ENCODE results near the gene ZNF490. TPM values are rescaled to one million over a fixed set of nuclear protein-coding genes. Genes with fewer than 3 reads are reported as not detected.

ZNF490 gene
- total RNA-seq, 1 donor: 8.7 TPM

- Histone ChIP-seq H3K36me3 (ENCODE audit: insufficient read depth, low read length) (peaks cover 9% of the 10 kb centered on the region), H3K4me3 (ENCODE audit: insufficient read depth, low read length) (peak within 1 kb of the TSS; percentile 94), H3K4me1 (ENCODE audit: insufficient read depth, low read length) (peaks cover 4% of the 10 kb centered on the region), H3K4me2 (ENCODE audit: insufficient read depth, low read length) (peak within 1 kb of the TSS; percentile 87), H3K27ac (ENCODE audit: low read depth, low read length) (peak within 1 kb of the TSS; percentile 94), H3K27me3 (ENCODE audit: insufficient read depth, low read length) (no peaks in the 10 kb centered on the region), H4K20me1 (ENCODE audit: insufficient read depth, low read length) (no peaks in the 10 kb centered on the region), H3K79me2 (ENCODE audit: insufficient read depth, low read length) (peaks cover 39% of the 10 kb centered on the region), H3K9me3 (ENCODE audit: low read depth, low read length) (no peaks in the 10 kb centered on the region), H2AFZ (ENCODE audit: low read length) (peak within 1 kb of the TSS; percentile 91)
- no peak for TF ChIP-seq CTCF (IDR thresholded peaks at IDR 0.05; ENCODE audit: extremely low read depth, low read depth, low read length)
- peak; percentile 99 for DNase-seq (ENCODE audit: insufficient read length, low spot score, missing footprints)
Measured at GRCh38 chr19:12551060-12551832, 59.4 kb downstream of the ZNF490 start, which contains the start of gene ZNF564. ZNF564 (minus strand) TSS chr19:12551482; CDS start chr19:12551332, 150 bp downstream.

- Histone ChIP-seq H3K4me2 (ENCODE audit: insufficient read depth, low read length) (no peak overlapping the region), H4K20me1 (ENCODE audit: insufficient read depth, low read length) (peaks cover 14% of the 10 kb centered on the region), H3K4me3 (ENCODE audit: insufficient read depth, low read length) (no peak overlapping the region), H2AFZ (ENCODE audit: low read length) (no peak overlapping the region), H3K79me2 (ENCODE audit: insufficient read depth, low read length) (peaks cover 71% of the 10 kb centered on the region), H3K9me3 (ENCODE audit: low read depth, low read length) (peaks cover 2% of the 10 kb centered on the region), H3K27ac (ENCODE audit: low read depth, low read length) (no peak overlapping the region), H3K27me3 (ENCODE audit: insufficient read depth, low read length) (no peaks in the 10 kb centered on the region), H3K36me3 (ENCODE audit: insufficient read depth, low read length) (peaks cover 9% of the 10 kb centered on the region), H3K4me1 (ENCODE audit: insufficient read depth, low read length) (peaks cover 14% of the 10 kb centered on the region)
- TF ChIP-seq CTCF (IDR thresholded peaks at IDR 0.05; ENCODE audit: extremely low read depth, low read depth, low read length): no peak
- no peak for DNase-seq (ENCODE audit: insufficient read length, low spot score, missing footprints)
Measured at GRCh38 chr19:12546903-12547302, 63.7 kb downstream of the ZNF490 start.

GRCh38 chr19:12546068-12546467 lies 64.5 kb downstream of the ZNF490 start:
- no peaks in the 10 kb centered on the region for H3K27me3 ChIP-seq (ENCODE audit: insufficient read depth, low read length)
- H3K4me3 ChIP-seq (ENCODE audit: insufficient read depth, low read length): no peak overlapping the region
- H3K79me2 ChIP-seq (ENCODE audit: insufficient read depth, low read length): peaks cover 76% of the 10 kb centered on the region
- H3K4me1 ChIP-seq (ENCODE audit: insufficient read depth, low read length): peaks cover 12% of the 10 kb centered on the region
- peaks cover 19% of the 10 kb centered on the region for H4K20me1 ChIP-seq (ENCODE audit: insufficient read depth, low read length)
- peaks cover 2% of the 10 kb centered on the region for H3K9me3 ChIP-seq (ENCODE audit: low read depth, low read length)
- H3K36me3 ChIP-seq (ENCODE audit: insufficient read depth, low read length): peaks cover 15% of the 10 kb centered on the region
- H3K4me2 ChIP-seq (ENCODE audit: insufficient read depth, low read length): no peak overlapping the region
- H3K27ac ChIP-seq (ENCODE audit: low read depth, low read length): no peak overlapping the region
- no peak for TF ChIP-seq CTCF (IDR thresholded peaks at IDR 0.05; ENCODE audit: extremely low read depth, low read depth, low read length)
- DNase-seq (ENCODE audit: insufficient read length, low spot score, missing footprints): no peak
- no peak overlapping the region for H2AFZ ChIP-seq (ENCODE audit: low read length)

GRCh38 chr19:12545267-12545666 lies 65.3 kb downstream of the ZNF490 start:
- Histone ChIP-seq H3K9me3 (ENCODE audit: low read depth, low read length) (peaks cover 2% of the 10 kb centered on the region), H3K4me1 (ENCODE audit: insufficient read depth, low read length) (peaks cover 12% of the 10 kb centered on the region), H3K27me3 (ENCODE audit: insufficient read depth, low read length) (no peaks in the 10 kb centered on the region), H3K4me2 (ENCODE audit: insufficient read depth, low read length) (no peak overlapping the region), H4K20me1 (ENCODE audit: insufficient read depth, low read length) (peaks cover 20% of the 10 kb centered on the region), H3K36me3 (ENCODE audit: insufficient read depth, low read length) (peaks cover 17% of the 10 kb centered on the region), H2AFZ (ENCODE audit: low read length) (no peak overlapping the region), H3K4me3 (ENCODE audit: insufficient read depth, low read length) (no peak overlapping the region), H3K79me2 (ENCODE audit: insufficient read depth, low read length) (peaks cover 76% of the 10 kb centered on the region), H3K27ac (ENCODE audit: low read depth, low read length) (no peak overlapping the region)
- DNase-seq (ENCODE audit: insufficient read length, low spot score, missing footprints): no peak
- no peak for TF ChIP-seq CTCF (IDR thresholded peaks at IDR 0.05; ENCODE audit: extremely low read depth, low read depth, low read length)

All from osteoblast (primary cell).